ENCODE data around the gene ZNF784. TPM values are rescaled to one million over a fixed set of nuclear protein-coding genes. Genes with fewer than 3 reads are reported as not detected.
A peak's percentile ranks its signal among the peaks of the same experiment; 100 is the strongest.

ZNF784 gene
- total RNA-seq, 2 donors from 2014 or later = 6.9 to 9.6 TPM

- TF ChIP-seq POLR2A (IDR thresholded peaks at IDR 0.05) (peak in 1 of 3 donors; percentile 25), CTCF (IDR thresholded peaks at IDR 0.05) (peak in 1 of 7 experiments; percentile 4)
- peaks cover 45% of the 10 kb centered on the region for H3K4me1 ChIP-seq
- intact Hi-C loops (cut with DNase I) = no loop called here
- DNase-seq = peak; percentile 68 to 70 (median 69)
- no peaks in the 10 kb centered on the region for H3K36me3 ChIP-seq (replicated peaks in 1 of 2; ENCODE audit: insufficient read depth in 1 of 2, low read depth in 2 of 2)
- H3K4me3 ChIP-seq = peak within 1 kb of the TSS; percentile 69 to 90
- ATAC-seq = peak; percentile 68
- WGBS, 2 donors = 0% methylated on average over 8 to 77 of the region's 87 CpGs
- H3K27ac ChIP-seq = peak within 1 kb of the TSS; percentile 34 to 79 (median 75)
- no peaks in the 10 kb centered on the region for H3K27me3 ChIP-seq
- no peaks in the 10 kb centered on the region for H3K9me3 ChIP-seq
Measured at GRCh38 chr19:55647732-55648584, 23.6 kb upstream of the ZNF784 start, which contains the start of gene CCDC106. CCDC106 (plus strand) TSS chr19:55648212; CDS start chr19:55649047, 835 bp downstream.

- Histone ChIP-seq H3K4me3 (no peak overlapping the region), H3K36me3 (replicated peaks in 1 of 2; ENCODE audit: insufficient read depth in 1 of 2, low read depth in 2 of 2) (no peaks in the 10 kb centered on the region), H3K27me3 (no peaks in the 10 kb centered on the region), H3K9me3 (no peaks in the 10 kb centered on the region), H3K27ac (peak overlapping the region; percentile 34 to 79 (median 75)), H3K4me1 (peaks cover 51% of the 10 kb centered on the region)
- 29 to 39% methylated on average over 14 of the region's 14 CpGs for whole genome bisulfite sequencing, 2 donors
- no peak for ATAC-seq
- intact Hi-C loops (cut with DNase I) = no loop called here
- DNase-seq = peak in 1 of 4 donors; percentile 35
- TF ChIP-seq CTCF (IDR thresholded peaks at IDR 0.05) (no peak), POLR2A (IDR thresholded peaks at IDR 0.05) (no peak)
Measured at GRCh38 chr19:55646889-55647731, 22.7 kb upstream of the ZNF784 start.

DNA sequence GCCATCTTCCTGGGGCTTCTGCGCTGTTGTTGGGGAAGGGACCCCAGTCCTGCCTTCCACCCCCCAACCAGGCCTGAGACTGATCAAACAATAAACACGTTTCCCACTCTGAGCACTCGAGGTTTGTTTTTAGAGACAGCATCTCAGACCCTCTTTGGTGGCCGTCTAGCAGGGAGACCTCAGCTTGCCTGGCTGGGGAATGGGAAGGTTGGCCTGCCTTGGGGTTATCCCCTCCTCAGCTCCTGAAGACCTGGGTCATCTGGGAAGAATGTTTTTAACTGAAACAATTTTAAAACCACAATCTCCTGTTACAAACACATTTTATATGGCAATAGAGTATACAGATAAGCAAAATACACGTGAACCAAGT lies 21.1 kb upstream of the ZNF784 start:
- Histone ChIP-seq H3K4me3 (no peak overlapping the region), H3K9me3 (no peaks in the 10 kb centered on the region), H3K27ac (no peak overlapping the region), H3K36me3 (replicated peaks in 1 of 2; ENCODE audit: insufficient read depth in 1 of 2, low read depth in 2 of 2) (no peaks in the 10 kb centered on the region), H3K27me3 (no peaks in the 10 kb centered on the region), H3K4me1 (peaks cover 61% of the 10 kb centered on the region)
- TF ChIP-seq POLR2A (IDR thresholded peaks at IDR 0.05) (no peak), CTCF (IDR thresholded peaks at IDR 0.05) (no peak)
- DNase-seq = no peak
- no peak for ATAC-seq
- 51 to 61% methylated on average over 5 of the region's 5 CpGs for WGBS, 2 donors
- intact Hi-C loops (cut with DNase I) = no loop called here

- ATAC-seq = no peak
- Histone ChIP-seq H3K27me3 (no peaks in the 10 kb centered on the region), H3K36me3 (replicated peaks in 1 of 2; ENCODE audit: insufficient read depth in 1 of 2, low read depth in 2 of 2) (no peaks in the 10 kb centered on the region), H3K4me1 (peaks cover 66% of the 10 kb centered on the region), H3K4me3 (no peak overlapping the region), H3K27ac (no peak overlapping the region), H3K9me3 (no peaks in the 10 kb centered on the region)
- DNase-seq = no peak
- WGBS, 2 donors = 63 to 78% methylated on average over 3 to 25 of the region's 28 CpGs
- intact Hi-C loops (cut with DNase I) = no loop called here
- TF ChIP-seq POLR2A (IDR thresholded peaks at IDR 0.05) (no peak), CTCF (IDR thresholded peaks at IDR 0.05) (no peak)
Measured at GRCh38 chr19:55644842-55645511, 20.6 kb upstream of the ZNF784 start.
